H1 (cell line): Measurements from ENCODE around the gene HCST. TPM values are rescaled to one million over a fixed set of nuclear protein-coding genes. Genes with fewer than 3 reads are reported as not detected.

Experiments used
- CTCF ChIA-PET: fragments of 300-600 bp; sonication (Branson Sonifier 250); formaldehyde crosslinking; loops from one replicate; lab custom pipeline; 2021; ENCODE audit not compliant: partially characterized antibody; lab: Charles Lee
- POLR2A ChIA-PET: fragments of 300-600 bp; sonication (Branson Sonifier 250); formaldehyde crosslinking; loops from one replicate; lab custom pipeline; 2021; ENCODE audit warnings: inconsistent platforms; ENCODE audit not compliant: partially characterized antibody; lab: Charles Lee
- DNase-seq, 2 experiments: peaks; one replicate each; pipeline versions ENCODE4 v3.0.0 to v3.0.0-alpha.2; 2010 to 2022; ENCODE audit warnings: low spot score in 2 of 2, low read depth in 1 of 2, mixed read lengths in 1 of 2
- FAIRE-seq: peaks from 2 replicates; lab custom pipeline; 2011; peaks lifted over from hg19 to GRCh38; lab: Jason Lieb, UNC
- H2AFZ ChIP-seq: 2 replicates; pipeline ENCODE4 v1.8.1; 2012; ENCODE audit warnings: low read length, inconsistent platforms
- H2AK5ac ChIP-seq: 2 replicates; pipeline ENCODE4 v1.6.1; 2013; ENCODE audit warnings: low read depth, low read length
- H2BK120ac ChIP-seq: replicated peaks from 2 replicates; pipeline ENCODE3; 2013; ENCODE audit warnings: low read depth, low read length, inconsistent platforms
- H2BK12ac ChIP-seq: 2 replicates; pipeline ENCODE4 v1.6.1; 2013; ENCODE audit warnings: low read depth, low read length
- H2BK15ac ChIP-seq: 2 replicates; pipeline ENCODE4 v1.6.1; 2013; ENCODE audit warnings: low read length
- H2BK20ac ChIP-seq: 2 replicates; pipeline ENCODE4 v1.6.1; 2013; ENCODE audit warnings: low read length
- H2BK5ac ChIP-seq: 2 replicates; pipeline ENCODE4 v1.6.1; 2013; ENCODE audit warnings: low read depth, low read length
- H3K14ac ChIP-seq: 2 replicates; pipeline ENCODE4 v1.6.1; 2013; ENCODE audit warnings: inconsistent platforms; ENCODE audit not compliant: insufficient read length
- H3K18ac ChIP-seq: 2 replicates; pipeline ENCODE4 v1.6.1; 2013; ENCODE audit warnings: low read length; ENCODE audit errors: extremely low read depth
- H3K23ac ChIP-seq: 2 replicates; pipeline ENCODE4 v1.6.1; 2013; ENCODE audit warnings: inconsistent platforms; ENCODE audit not compliant: insufficient read length
- H3K23me2 ChIP-seq: 2 replicates; pipeline ENCODE4 v1.6.1; 2013; ENCODE audit warnings: low read depth, low read length
- H3K27ac ChIP-seq: 2 replicates; pipeline ENCODE4 v1.6.1; 2011; ENCODE audit warnings: low read depth, low read length, inconsistent platforms
- H3K27me3 ChIP-seq, 4 experiments: replicated peaks in 1 of 4; 1 replicate in 1 of 4; 2 replicates in 3 of 4; pipeline versions ENCODE4 v1.6.1 to v1.8.1; 2011 to 2013; ENCODE audit warnings: low read length in 3 of 4, mild to moderate bottlenecking in 3 of 4, inconsistent platforms in 2 of 4, mixed read lengths in 2 of 4, moderate library complexity in 1 of 4; ENCODE audit not compliant: control insufficient read depth in 3 of 4, insufficient read depth in 3 of 4; ENCODE audit errors: extremely low read depth in 1 of 4
- H3K36me3 ChIP-seq, 4 experiments: 2 replicates each; pipeline versions ENCODE4 v1.6.1 to v1.8.1; 2011 to 2013; ENCODE audit warnings: mild to moderate bottlenecking in 4 of 4, low read length in 3 of 4, moderate library complexity in 2 of 4, control low read depth in 1 of 4, inconsistent platforms in 1 of 4; ENCODE audit not compliant: insufficient read depth in 4 of 4, control insufficient read depth in 2 of 4
- H3K4ac ChIP-seq: replicated peaks from 2 replicates; pipeline ENCODE3; 2013; ENCODE audit warnings: low read length, low read depth, mixed read lengths, inconsistent platforms; ENCODE audit not compliant: insufficient read length
- H3K4me1 ChIP-seq, 4 experiments: replicated peaks in 1 of 4; 1 replicate in 1 of 4; 2 replicates in 3 of 4; pipeline versions ENCODE4 v1.6.1 to v1.8.1; 2011 to 2013; ENCODE audit warnings: low read length in 3 of 4, inconsistent platforms in 2 of 4, mixed read lengths in 1 of 4; ENCODE audit not compliant: insufficient read depth in 4 of 4, control insufficient read depth in 3 of 4
- H3K4me2 ChIP-seq, 2 experiments: 2 replicates each; pipeline versions ENCODE4 v1.6.1 to v1.8.1; 2011 to 2013; ENCODE audit warnings: low read depth in 2 of 2, low read length in 2 of 2, control low read depth in 1 of 2, inconsistent platforms in 1 of 2, mild to moderate bottlenecking in 1 of 2; ENCODE audit not compliant: insufficient read depth in 1 of 2
- H3K4me3 ChIP-seq, 4 experiments: fragments of 200-600, 300-600 bp in 1 of 4; sonication (generic), shearing (Covaris generic), sonication (Bioruptor Twin) in 1 of 4; 2 replicates each; pipeline versions ENCODE4 v1.5.1 to v1.8.1; 2011 to 2016; ENCODE audit warnings: low read length in 4 of 4, low read depth in 3 of 4, control low read depth in 2 of 4, inconsistent platforms in 2 of 4, mild to moderate bottlenecking in 2 of 4, mixed read lengths in 1 of 4, moderate library complexity in 1 of 4; ENCODE audit not compliant: insufficient read depth in 2 of 4; ENCODE audit errors: extremely low read depth in 1 of 4
- H3K56ac ChIP-seq: replicated peaks from 2 replicates; pipeline ENCODE3; 2013; ENCODE audit warnings: low read depth, mild to moderate bottlenecking, mixed read lengths, low read length, inconsistent platforms; ENCODE audit not compliant: insufficient read length
- H3K79me1 ChIP-seq: 2 replicates; pipeline ENCODE4 v1.6.1; 2013; ENCODE audit warnings: low read depth, low read length, control low read depth
- H3K79me2 ChIP-seq, 2 experiments: 2 replicates each; pipeline versions ENCODE4 v1.6.1 to v1.8.1; 2012 to 2013; ENCODE audit warnings: low read length in 2 of 2, mild to moderate bottlenecking in 2 of 2, inconsistent platforms in 1 of 2; ENCODE audit not compliant: insufficient read depth in 2 of 2, control insufficient read depth in 1 of 2
- H3K9ac ChIP-seq, 4 experiments: replicated peaks in 1 of 4; 1 replicate in 1 of 4; 2 replicates in 3 of 4; pipeline versions ENCODE4 v1.6.1 to v1.8.1; 2011 to 2013; ENCODE audit warnings: low read depth in 3 of 4, low read length in 3 of 4, control low read depth in 2 of 4, mild to moderate bottlenecking in 2 of 4, moderate library complexity in 2 of 4, inconsistent platforms in 1 of 4; ENCODE audit errors: extremely low read depth in 1 of 4
- H3K9me3 ChIP-seq, 2 experiments: 2 replicates each; pipeline versions ENCODE4 v1.6.1 to v1.8.1; 2012 to 2013; ENCODE audit warnings: mild to moderate bottlenecking in 2 of 2, moderate library complexity in 2 of 2, control low read depth in 1 of 2, inconsistent platforms in 1 of 2, low read depth in 1 of 2, low read length in 1 of 2, mixed read lengths in 1 of 2; ENCODE audit not compliant: insufficient read depth in 2 of 2
- H4K20me1 ChIP-seq, 2 experiments: replicated peaks in 1 of 2; 2 replicates each; pipeline versions ENCODE3 to v1.8.1; 2011 to 2013; ENCODE audit warnings: inconsistent platforms in 2 of 2, low read length in 2 of 2, mild to moderate bottlenecking in 1 of 2; ENCODE audit not compliant: insufficient read depth in 2 of 2, control insufficient read depth in 1 of 2
- H4K5ac ChIP-seq: 2 replicates; pipeline ENCODE4 v1.6.1; 2013; ENCODE audit warnings: low read length, low read depth, mixed read lengths, inconsistent platforms; ENCODE audit not compliant: insufficient read length
- H4K8ac ChIP-seq: 2 replicates; pipeline ENCODE4 v1.8.0; 2013; ENCODE audit warnings: mild to moderate bottlenecking, moderate library complexity, low read length, inconsistent platforms; ENCODE audit not compliant: insufficient read depth; ENCODE audit errors: extremely low read depth
- H4K91ac ChIP-seq: replicated peaks from 2 replicates; pipeline ENCODE3; 2013; ENCODE audit warnings: low read length, mixed read lengths, inconsistent platforms; ENCODE audit not compliant: insufficient read length
- ASH2L ChIP-seq: fragments of 200-600, 300-600 bp; sonication (generic); IDR thresholded peaks from one replicate; pipeline ENCODE4 v1.7.1; 2017; ENCODE audit warnings: low read length
- ATF2 ChIP-seq: IDR thresholded peaks from 2 replicates; pipeline ENCODE4 v1.6.1; 2012; ENCODE audit warnings: low read length, inconsistent platforms
- POLR2AphosphoS5 ChIP-seq: IDR thresholded peaks from 2 replicates; pipeline ENCODE4 v1.6.1; 2011; ENCODE audit warnings: low read depth, low read length
- RFX5 ChIP-seq: IDR thresholded peaks from 2 replicates; pipeline ENCODE4 v1.6.1; 2011; ENCODE audit warnings: low read depth, low read length, improper control_type of control experiment, borderline replicate concordance
- SP4 ChIP-seq: IDR thresholded peaks from 2 replicates; pipeline ENCODE4 v1.6.1; 2012; ENCODE audit warnings: low read length, inconsistent platforms
- TAF7 ChIP-seq: optimal IDR thresholded peaks from 2 replicates; pipeline ENCODE3; 2011; ENCODE audit warnings: low read depth, mild to moderate bottlenecking, inconsistent platforms, low read length, moderate library complexity, borderline replicate concordance
- TCF12 ChIP-seq: IDR thresholded peaks from 2 replicates; pipeline ENCODE4 v1.6.1; 2011; ENCODE audit warnings: low read depth, mild to moderate bottlenecking, low read length
- WGBS, 2 experiments: shearing (Covaris generic) in 1 of 2; methylation state at CpG; one replicate each; pipeline versions ENCODE4 v1.1.6 to v1.1.7; 2013 to 2015; ENCODE audit warnings: low lambda C conversion rate in 2 of 2, mixed read lengths in 2 of 2, inconsistent platforms in 1 of 2, low coverage in 1 of 2, missing lambda C conversion rate in 1 of 2; ENCODE audit not compliant: insufficient replicate concordance in 2 of 2, insufficient coverage in 1 of 2, insufficient read length in 1 of 2; ENCODE audit errors: extremely low coverage in 1 of 2, missing lambda C conversion rate in 1 of 2; 5-methylcytosine and 5-hydroxymethylcytosine counted together
- polyA plus RNA-seq, 7 experiments: library from polyadenylated mRNA; depleted of rRNA in 3 of 7; stranded (reverse) in 5 of 7; unstranded in 2 of 7; fragments of >200 nt in 5 of 7; fragments of 200-250 nt in 2 of 7; gene quantifications; 1 replicate in 5 of 7; 2 replicates in 1 of 7; 4 replicates in 1 of 7; pipeline versions ENCODE4 v1.2.1 to v1.2.3, GENCODE V29; 2011 to 2013; ENCODE audit warnings: missing spikeins in 2 of 7, mixed read lengths in 2 of 7
- total RNA-seq: library from RNA; stranded (reverse); fragmentation: NEBNext Ultra II Directional; extraction: Animal tissue kit (Norgen Biotek cat#: 25700); gene quantifications from 2 replicates; pipeline ENCODE4 v1.2.1, GENCODE V29; 2021

Gene HCST
- total and polyA plus RNA-seq, 2 of the 8 experiments (the other 6 are each of a cell fraction or from before 2014, with no cell fraction given), result 2.8 TPM; not detected in 1

GRCh38 chr19:35939307-35940077 lies 37.2 kb downstream of the HCST start:
- CTCF ChIA-PET, result interaction anchor here (1.0 to 1.2 kb wide), 4 partner anchors 9 to 55 kb away, joined by 3 read pairs; no protein-coding TSS in a partner anchor
- FAIRE-seq, result no peak
- POLR2A ChIA-PET, result no interaction called here

More at GRCh38 chr19:35939307-35940077, 37.2 kb downstream of the HCST start:
- H3K27me3 ChIP-seq, result no peaks in the 10 kb centered on the region; a peak in 1 of 7 replicates
- H4K8ac ChIP-seq, result no peak overlapping the region
- H2BK20ac ChIP-seq, result no peak overlapping the region
- H2BK120ac ChIP-seq, result no peak overlapping the region
- H4K20me1 ChIP-seq, result peaks cover 0 to 20% of the 10 kb centered on the region in 2 experiments
- H3K23ac ChIP-seq, result no peak overlapping the region
- no peak overlapping the region for H3K27ac ChIP-seq
- H3K4ac ChIP-seq, result no peak overlapping the region
- no peak overlapping the region for H2AFZ ChIP-seq
- no peak for DNase-seq
- H3K4me1 ChIP-seq, result peaks cover 0 to 13% (median 3%) of the 10 kb centered on the region in 4 experiments; a peak in 4 of 7 replicates
- H3K14ac ChIP-seq, result no peak overlapping the region
- peaks cover 0 to 6% of the 10 kb centered on the region in 2 experiments; a peak in 1 of 4 replicates for H3K79me2 ChIP-seq
- peaks cover 15% of the 10 kb centered on the region; the same call in 1 of the 2 replicates for H3K23me2 ChIP-seq
- no peak overlapping the region for H4K5ac ChIP-seq
- 90% methylated on average over 55 of the region's 55 CpGs; no CpG with 5 or more reads in 1 of the 2 experiments for WGBS, 2 experiments
- no peaks in the 10 kb centered on the region for H3K9me3 ChIP-seq
- peaks cover 0 to 15% (median 1%) of the 10 kb centered on the region in 4 experiments; a peak in 1 of 8 replicates for H3K36me3 ChIP-seq
- H3K56ac ChIP-seq, result no peak overlapping the region
- H2BK5ac ChIP-seq, result no peak overlapping the region
- H3K4me2 ChIP-seq, result no peak overlapping the region; a peak in 1 of 4 replicates
- H3K4me3 ChIP-seq, result no peak overlapping the region
- no peak overlapping the region for H4K91ac ChIP-seq
- no peak overlapping the region for H2BK15ac ChIP-seq
- H2BK12ac ChIP-seq, result no peak overlapping the region
- TF ChIP-seq ASH2L, result no peak
- TF ChIP-seq TCF12, result no peak
- no peak for TF ChIP-seq ATF2
- TF ChIP-seq POLR2AphosphoS5, result no peak
- TF ChIP-seq RFX5, result no peak
- TF ChIP-seq SP4, result no peak
- TF ChIP-seq TAF7, result no peak
- peaks cover 2% of the 10 kb centered on the region; the same call in 1 of the 2 replicates for H3K79me1 ChIP-seq
- H3K18ac ChIP-seq, result no peak overlapping the region
- H3K9ac ChIP-seq, result no peak overlapping the region
- no peak overlapping the region for H2AK5ac ChIP-seq
